GM19467 (cell line): ENCODE results near the gene SIRPG.
"Not testable (repeated sequence)": the region's sequence is repeated elsewhere in the genome, so short reads cannot be mapped to it uniquely, and the experiment has no call there.

Experiments used
- ATAC-seq: cut with Tn5 transposase; IDR thresholded peaks from one replicate; pipeline ENCODE4 v1.9.1; 2021; ENCODE audit warnings: mild to moderate bottlenecking, moderate library complexity; ENCODE audit not compliant: unreplicated experiment

SIRPG gene

GRCh38 chr20:1657556-1658334 is at the start of gene SIRPG:
TSS of gene SIRPG (minus strand) at chr20:1657779. CDS start at chr20:1657714, 65 bp downstream.
- ATAC-seq: no peak

GRCh38 chr20:1706887-1707286 is 49.3 kb upstream of the SIRPG start:
- not testable (repeated sequence) for ATAC-seq

- no peak for ATAC-seq
These were observed 48.5 kb upstream of the SIRPG start for GRCh38 chr20:1706079-1706478.

GRCh38 chr20:1702855-1703254 is 45.3 kb upstream of the SIRPG start:
- no peak for ATAC-seq

GRCh38 chr20:1702328-1702727 is 44.7 kb upstream of the SIRPG start:
- no peak for ATAC-seq

GRCh38 chr20:1700990-1701389 is 43.4 kb upstream of the SIRPG start:
- ATAC-seq: no peak

GRCh38 chr20:1697592-1697991 is 40.0 kb upstream of the SIRPG start:
- ATAC-seq: no peak

GRCh38 chr20:1696521-1697209 is 39.1 kb upstream of the SIRPG start:
- no peak for ATAC-seq

GRCh38 chr20:1694672-1695071 is 37.1 kb upstream of the SIRPG start:
- no peak for ATAC-seq

GRCh38 chr20:1693427-1693826 is 35.8 kb upstream of the SIRPG start:
- no peak for ATAC-seq

GRCh38 chr20:1689721-1690120 is 32.1 kb upstream of the SIRPG start:
- no peak for ATAC-seq

- ATAC-seq: no peak
These were observed 31.4 kb upstream of the SIRPG start for GRCh38 chr20:1688886-1689538.

GRCh38 chr20:1687053-1687452 is 29.5 kb upstream of the SIRPG start:
- ATAC-seq: no peak

GRCh38 chr20:1686151-1686748 is 28.7 kb upstream of the SIRPG start:
- ATAC-seq: no peak

GRCh38 chr20:1685304-1686052 is 27.9 kb upstream of the SIRPG start:
- ATAC-seq: no peak

GRCh38 chr20:1684872-1685271 is 27.3 kb upstream of the SIRPG start:
- no peak for ATAC-seq

GRCh38 chr20:1676650-1677049 is 19.1 kb upstream of the SIRPG start:
- no peak for ATAC-seq

- ATAC-seq: no peak
These were observed 17.6 kb upstream of the SIRPG start for GRCh38 chr20:1674990-1675780.

- ATAC-seq: no peak
These were observed 16.8 kb upstream of the SIRPG start for GRCh38 chr20:1674361-1674760.

GRCh38 chr20:1673424-1673823 is 15.8 kb upstream of the SIRPG start:
- ATAC-seq: no peak
